ENCODE measurements around the gene PDSS2.

Gene PDSS2

GRCh38 chr6:107108201-107108890 is 351.0 kb downstream of the PDSS2 start:
- Histone ChIP-seq H3K4me1 (ENCODE audit: control insufficient read depth in 1 of 2, insufficient read depth in 1 of 2, low read depth in 1 of 2, low read length in 1 of 2) (peaks cover 19 to 20% of the 10 kb centered on the region in 2 experiments), H3K9me3 (no peaks in the 10 kb centered on the region), H3K4me3 (ENCODE audit: low read depth in 1 of 2, low read length in 1 of 2) (no peak overlapping the region), H3K36me3 (no peaks in the 10 kb centered on the region), H3K27me3 (no peaks in the 10 kb centered on the region), H3K27ac (no peak overlapping the region)
- TF ChIP-seq CTCF (IDR thresholded peaks at IDR 0.05), result no peak

- no peaks in the 10 kb centered on the region for H3K27me3 ChIP-seq
- no peak for TF ChIP-seq CTCF (IDR thresholded peaks at IDR 0.05)
- no peaks in the 10 kb centered on the region for H3K9me3 ChIP-seq
- no peak overlapping the region for H3K27ac ChIP-seq
- no peaks in the 10 kb centered on the region for H3K36me3 ChIP-seq
- H3K4me1 ChIP-seq (ENCODE audit: control insufficient read depth in 1 of 2, insufficient read depth in 1 of 2, low read depth in 1 of 2, low read length in 1 of 2), result peaks cover 19 to 20% of the 10 kb centered on the region in 2 experiments
- H3K4me3 ChIP-seq (ENCODE audit: low read depth in 1 of 2, low read length in 1 of 2), result no peak overlapping the region
Observed at GRCh38 chr6:107107791-107108190, 351.6 kb downstream of the PDSS2 start.

- Histone ChIP-seq H3K4me1 (ENCODE audit: control insufficient read depth in 1 of 2, insufficient read depth in 1 of 2, low read depth in 1 of 2, low read length in 1 of 2) (peaks cover 19 to 20% of the 10 kb centered on the region in 2 experiments), H3K36me3 (no peaks in the 10 kb centered on the region), H3K9me3 (no peaks in the 10 kb centered on the region), H3K27ac (no peak overlapping the region), H3K27me3 (no peaks in the 10 kb centered on the region), H3K4me3 (ENCODE audit: low read depth in 1 of 2, low read length in 1 of 2) (no peak overlapping the region)
- TF ChIP-seq CTCF (IDR thresholded peaks at IDR 0.05), result no peak
Observed at GRCh38 chr6:107106165-107106564, 353.2 kb downstream of the PDSS2 start.

- no peak for TF ChIP-seq CTCF (IDR thresholded peaks at IDR 0.05)
- no peaks in the 10 kb centered on the region for H3K9me3 ChIP-seq
- H3K27me3 ChIP-seq, result no peaks in the 10 kb centered on the region
Observed at GRCh38 chr6:107105511-107106116, 353.8 kb downstream of the PDSS2 start.

GRCh38 chr6:107103082-107103481 is 356.3 kb downstream of the PDSS2 start:
- H3K9me3 ChIP-seq, result no peaks in the 10 kb centered on the region
- H3K27me3 ChIP-seq, result no peaks in the 10 kb centered on the region
- peaks cover 1% of the 10 kb centered on the region in 2 experiments for H3K4me1 ChIP-seq (ENCODE audit: control insufficient read depth in 1 of 2, insufficient read depth in 1 of 2, low read depth in 1 of 2, low read length in 1 of 2)
- no peak overlapping the region for H3K4me3 ChIP-seq (ENCODE audit: low read depth in 1 of 2, low read length in 1 of 2)
- no peak for TF ChIP-seq CTCF (IDR thresholded peaks at IDR 0.05)
- no peaks in the 10 kb centered on the region for H3K36me3 ChIP-seq
- H3K27ac ChIP-seq, result no peak overlapping the region

More at GRCh38 chr6:107105511-107106116, 353.8 kb downstream of the PDSS2 start:
- H3K4me3 ChIP-seq (ENCODE audit: low read depth in 1 of 2, low read length in 1 of 2), result no peak overlapping the region
- peaks cover 17 to 20% of the 10 kb centered on the region in 2 experiments for H3K4me1 ChIP-seq (ENCODE audit: control insufficient read depth in 1 of 2, insufficient read depth in 1 of 2, low read depth in 1 of 2, low read length in 1 of 2)
- no peaks in the 10 kb centered on the region for H3K36me3 ChIP-seq
- no peak overlapping the region for H3K27ac ChIP-seq

Measured in neutrophil (primary cell).